HG03196 (cell line): ENCODE data around the gene CEP85.
A peak's percentile ranks its signal among the peaks of the same experiment; 100 is the strongest.
"Not testable (repeated sequence)": the region's sequence is repeated elsewhere in the genome, so short reads cannot be mapped to it uniquely, and the experiment has no call there.

Experiments
- ATAC-seq: cut with Tn5 transposase; IDR thresholded peaks from one replicate; pipeline ENCODE4 v1.9.1; 2021; ENCODE audit not compliant: unreplicated experiment

Gene CEP85

DNA sequence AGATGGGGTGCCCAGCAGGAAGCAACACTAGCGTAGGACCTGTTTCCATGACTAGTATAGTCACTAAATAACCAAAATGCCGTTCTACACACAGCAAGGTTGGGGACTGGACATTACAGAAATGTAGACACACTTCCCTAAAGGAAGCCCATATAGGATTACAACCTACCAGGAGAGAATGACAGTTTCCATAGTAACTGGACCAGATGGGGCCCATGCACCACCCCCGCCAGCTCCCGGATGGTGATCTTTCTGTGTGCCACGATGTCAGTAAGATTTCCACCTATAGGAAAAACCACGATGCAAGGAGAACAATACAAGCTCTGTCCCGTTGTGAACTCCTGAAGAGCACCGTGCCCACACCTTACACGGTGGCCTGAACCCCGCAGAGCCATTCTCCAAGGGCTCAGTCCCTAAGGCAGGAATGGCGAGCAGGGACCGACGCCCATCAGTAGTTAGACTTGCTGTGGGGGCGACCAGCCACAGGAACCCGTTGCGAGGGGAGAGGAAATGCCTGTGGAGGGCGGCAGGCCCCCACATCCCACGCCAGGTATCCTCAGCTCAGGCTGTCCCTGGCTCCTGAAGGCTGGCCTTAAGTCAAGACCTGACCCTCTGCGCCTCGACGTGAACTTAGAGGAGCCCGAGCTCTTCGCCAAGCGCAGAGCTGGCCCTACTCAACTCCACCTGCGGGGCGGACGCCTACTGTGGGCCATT lies 13.6 kb upstream of the CEP85 start:
- no peak for ATAC-seq

DNA sequence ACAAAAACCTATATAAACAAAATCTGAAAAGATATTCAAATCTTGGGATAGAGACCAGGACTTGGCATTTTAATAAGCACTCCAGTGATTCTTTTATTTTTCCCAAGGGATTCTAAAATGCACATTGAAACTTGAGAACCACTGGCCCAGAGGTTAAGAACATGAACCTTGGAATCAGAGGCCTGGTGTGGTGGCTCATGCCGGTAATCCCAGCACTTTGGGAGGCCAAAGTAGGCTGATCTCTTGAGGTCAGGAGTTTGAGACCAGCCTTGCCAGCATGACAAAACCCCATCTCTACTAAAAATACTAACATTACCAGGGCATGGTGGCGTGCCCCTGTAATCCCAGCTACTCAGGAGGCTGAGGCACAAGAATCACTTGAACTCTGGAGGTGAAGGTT lies 12.9 kb upstream of the CEP85 start:
- no peak for ATAC-seq

DNA sequence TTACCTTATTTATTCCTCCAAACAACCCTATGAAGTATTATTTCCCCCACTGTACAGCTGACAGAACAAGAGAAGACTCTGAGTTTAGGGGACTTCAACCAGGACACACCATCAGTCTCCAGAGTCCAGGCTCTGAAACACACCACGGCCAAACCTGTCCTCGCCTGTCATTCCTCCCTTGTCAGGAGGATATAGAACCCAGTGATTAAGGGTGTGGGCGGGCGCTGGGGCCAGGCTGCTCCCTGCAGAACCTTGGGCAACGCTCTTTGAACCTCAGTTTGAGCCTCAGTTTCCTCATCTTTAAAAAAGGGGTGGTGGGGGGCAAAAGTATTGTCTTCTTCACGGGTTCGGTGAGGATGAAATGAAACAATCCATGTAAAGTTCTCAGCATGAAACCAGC lies 9.4 kb upstream of the CEP85 start:
- ATAC-seq: no peak

DNA sequence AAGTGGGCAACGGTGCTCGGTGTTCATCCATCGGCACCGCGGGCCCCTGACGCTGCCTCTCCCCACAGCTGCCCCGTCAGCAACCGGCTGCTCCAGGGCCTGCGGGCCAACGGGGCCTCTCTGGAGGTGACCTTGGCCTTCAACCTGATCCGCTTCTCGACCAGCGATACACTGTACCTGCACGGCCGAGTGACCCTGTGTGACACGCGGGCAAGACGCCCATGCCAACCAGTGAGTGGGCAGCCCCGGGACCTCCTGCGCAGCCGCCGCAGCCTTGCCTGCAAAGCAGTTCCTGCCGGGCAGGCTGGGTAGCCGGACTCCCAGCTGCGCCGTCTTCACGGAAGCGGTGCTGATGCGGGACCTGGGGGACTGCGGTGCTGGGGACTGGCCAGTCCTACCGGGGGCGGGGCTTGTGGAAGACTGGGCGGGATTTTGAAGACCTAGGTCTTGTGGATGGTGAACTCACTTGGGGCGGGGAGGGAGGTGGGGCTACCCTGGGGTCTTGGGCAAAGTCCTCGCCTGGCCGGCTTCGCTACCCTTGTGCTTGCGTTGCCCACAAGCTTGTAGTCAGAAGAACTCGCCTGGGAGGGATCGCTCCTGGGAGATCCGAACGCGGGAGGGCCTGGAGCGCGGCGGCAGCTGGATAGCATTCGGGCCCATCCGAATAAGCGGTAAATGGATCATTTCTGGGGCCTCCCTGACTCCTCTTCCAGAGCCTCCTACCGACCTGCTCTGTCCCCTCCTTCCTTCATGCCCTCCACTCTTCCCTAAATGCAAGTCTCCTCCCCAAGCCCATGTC lies 8.8 kb upstream of the CEP85 start:
- no peak for ATAC-seq

DNA sequence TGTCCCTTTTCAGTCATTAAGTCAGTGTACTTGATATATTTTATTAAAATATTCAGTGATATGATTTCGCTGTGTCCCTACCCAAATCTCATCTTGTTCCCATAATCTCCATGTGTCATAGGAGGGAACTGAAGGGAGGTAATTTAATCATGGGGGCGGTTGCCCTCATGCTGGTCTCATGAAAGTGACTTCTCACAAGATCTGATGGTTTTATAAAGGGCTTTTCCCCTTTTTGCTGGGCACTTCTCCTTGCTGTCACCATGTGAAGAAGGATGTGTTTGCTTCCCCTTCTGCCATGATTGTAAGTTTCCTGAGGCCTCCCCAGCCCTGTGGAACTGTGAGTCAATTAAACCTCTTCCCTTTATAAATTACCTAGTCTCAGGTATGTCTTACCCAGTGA lies 3.3 kb upstream of the CEP85 start:
- not testable (repeated sequence) for ATAC-seq

DNA sequence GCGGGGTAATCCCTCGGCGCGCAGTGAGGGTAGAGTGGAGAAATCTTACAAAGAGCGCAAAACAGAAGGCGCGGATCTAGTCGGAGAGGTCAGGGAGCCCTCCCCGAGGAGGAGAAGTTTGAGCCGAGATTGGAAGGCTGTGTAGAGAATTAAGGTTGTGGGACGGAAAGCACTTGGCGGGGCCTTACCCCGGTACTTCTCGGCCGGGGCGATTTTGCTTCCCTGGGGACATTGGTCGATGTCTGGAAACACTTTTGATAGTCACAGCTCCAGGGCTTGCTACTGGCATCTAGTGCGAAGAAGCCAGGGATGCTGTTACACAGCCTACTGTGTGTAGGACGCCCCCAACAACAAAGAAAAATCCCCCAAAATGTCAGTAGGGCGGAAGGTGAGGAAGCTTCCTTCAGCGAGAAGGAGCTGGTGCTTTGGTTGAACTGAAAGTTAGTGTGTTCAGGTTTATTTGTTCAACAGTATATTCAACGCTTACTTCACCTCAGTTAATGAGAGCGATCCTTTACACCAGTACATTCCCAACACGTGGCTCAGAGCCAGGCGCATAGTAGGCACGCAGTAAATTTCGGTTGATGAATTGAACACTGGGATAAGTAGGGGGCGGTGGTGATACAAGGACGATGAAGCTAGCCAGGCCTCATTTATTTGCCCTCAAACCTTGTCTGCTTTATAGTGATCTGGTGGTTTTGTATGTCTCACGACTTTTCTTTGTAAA lies 807 bp downstream of the CEP85 start:
- peak; percentile 11 for ATAC-seq

DNA sequence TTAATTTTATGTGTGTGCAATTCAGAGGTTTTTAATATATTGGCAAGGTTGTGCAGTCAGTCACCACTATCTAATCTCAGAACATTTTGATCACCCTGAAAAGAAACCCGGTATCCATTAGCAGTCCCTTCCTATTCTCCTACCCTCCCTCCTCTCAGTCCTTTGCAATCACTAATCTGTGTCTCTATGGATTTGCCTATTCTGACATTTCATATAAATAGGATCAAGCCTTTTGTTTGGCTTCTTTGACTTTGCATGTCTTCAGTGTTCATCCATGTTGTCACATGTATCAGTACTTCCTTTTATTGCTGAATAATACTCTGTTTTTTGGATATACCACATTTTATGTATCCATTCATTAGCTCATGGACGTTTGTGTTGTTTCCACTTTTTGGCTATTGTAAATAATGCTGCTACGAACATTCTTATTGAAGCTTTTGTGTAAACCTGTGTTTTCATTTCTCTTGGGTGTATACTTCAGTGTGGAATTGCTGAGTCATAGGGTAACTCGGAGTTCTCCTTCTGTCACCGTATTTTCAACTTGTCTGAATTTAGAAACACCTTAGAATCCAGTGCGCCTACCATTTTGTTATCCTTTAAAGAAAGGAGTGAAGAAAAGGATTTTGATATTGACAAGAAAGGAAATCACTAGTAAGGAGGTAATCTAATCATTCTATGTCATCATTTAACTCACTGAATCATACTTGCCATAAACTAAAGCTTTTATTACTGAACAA lies 3.4 kb downstream of the CEP85 start:
- no peak for ATAC-seq

DNA sequence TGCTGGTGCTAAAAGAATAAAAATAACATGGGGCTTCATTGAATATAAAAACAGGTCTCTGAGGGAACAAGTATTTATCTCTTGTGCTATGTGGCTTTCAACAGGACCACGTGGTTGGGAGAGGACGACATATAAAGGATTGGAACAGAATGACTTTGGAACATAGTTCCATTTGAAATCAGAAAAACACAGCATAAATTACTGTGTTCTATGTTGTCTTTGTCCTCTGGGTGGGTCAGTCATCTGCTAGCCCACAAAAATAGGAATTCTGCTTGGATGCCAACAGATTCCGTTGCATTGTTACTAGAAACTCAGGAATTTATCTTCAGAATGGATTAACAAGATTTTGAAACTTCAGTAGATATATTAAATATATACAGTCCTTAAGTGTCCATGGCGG lies 5.9 kb downstream of the CEP85 start:
- ATAC-seq: no peak

DNA sequence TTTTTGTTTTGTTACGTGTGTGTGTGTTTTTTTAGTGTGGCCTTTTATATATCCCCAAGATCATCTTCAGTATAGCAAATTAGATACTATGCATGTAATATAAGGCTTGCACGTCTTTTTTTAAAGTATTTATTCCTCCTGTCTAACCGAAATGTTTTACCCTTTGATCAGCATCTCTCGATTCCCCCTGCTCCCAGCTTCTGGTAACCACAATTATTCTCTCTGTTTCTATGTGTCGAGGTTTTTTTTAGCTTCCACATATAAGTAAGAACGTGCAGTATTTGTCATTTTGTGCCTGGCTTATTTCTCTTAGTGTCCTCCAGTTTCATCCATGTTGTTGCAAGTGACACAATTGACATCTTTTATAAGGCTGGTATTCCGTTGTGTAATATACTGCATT lies 18.7 kb downstream of the CEP85 start:
- no peak for ATAC-seq

DNA sequence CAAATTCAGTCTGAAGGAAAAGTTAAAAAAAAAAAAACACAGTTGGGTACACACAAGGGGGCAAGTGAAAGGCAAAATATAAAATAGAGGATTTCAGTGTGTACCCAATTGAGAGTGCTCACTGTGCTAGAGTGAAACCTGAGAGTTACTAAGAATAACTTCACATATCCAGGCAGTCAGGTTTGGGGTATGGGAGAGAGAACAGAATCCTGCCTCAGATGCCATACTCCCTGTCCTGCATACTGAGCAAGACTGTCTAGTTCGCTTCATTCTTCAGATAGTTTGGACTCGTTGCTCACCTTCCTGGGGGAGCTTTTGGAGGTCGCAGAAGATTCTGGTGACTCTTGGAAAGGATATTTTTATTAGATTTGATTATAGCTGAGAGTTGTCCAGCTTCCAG lies 20.4 kb downstream of the CEP85 start:
- ATAC-seq: no peak

DNA sequence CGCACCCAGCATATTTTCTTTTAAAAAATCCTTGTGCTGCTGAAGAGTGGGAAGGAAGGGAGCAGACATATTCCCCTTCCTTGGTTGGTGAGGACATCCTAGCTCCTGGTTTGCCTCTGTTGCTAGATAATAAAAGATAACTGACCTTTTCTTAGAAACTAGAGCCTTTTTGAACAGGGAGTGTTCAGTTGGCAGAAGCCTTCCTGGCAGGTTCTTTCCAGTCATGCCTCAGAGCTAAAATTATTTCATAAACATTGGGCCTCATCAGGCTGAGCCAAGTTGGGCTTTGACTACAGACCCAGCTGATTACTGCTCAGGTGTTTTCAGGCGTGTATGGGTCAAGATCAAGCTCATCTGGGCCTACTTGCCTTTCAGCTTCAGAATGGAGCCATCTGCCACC lies 23.2 kb downstream of the CEP85 start:
- ATAC-seq: no peak

DNA sequence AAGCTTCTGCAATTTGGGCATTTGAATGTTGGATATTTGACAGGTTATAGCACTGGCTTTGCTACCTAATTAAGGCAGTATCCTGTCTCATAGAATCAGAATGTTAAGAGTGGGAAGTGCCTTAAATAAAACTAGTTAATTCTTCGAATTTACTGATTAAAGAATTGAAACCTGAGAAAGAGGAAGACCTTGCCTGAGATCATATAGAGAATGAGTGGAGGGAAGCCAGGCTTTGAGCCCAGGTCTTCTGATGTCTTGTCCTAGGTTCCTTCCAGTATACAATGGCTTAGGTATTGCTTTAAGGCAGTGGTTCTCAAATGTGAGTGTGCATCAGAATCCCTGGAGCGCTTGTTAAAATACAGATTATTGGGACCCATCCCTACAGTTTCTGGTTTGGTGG lies 25.0 kb downstream of the CEP85 start:
- no peak for ATAC-seq

DNA sequence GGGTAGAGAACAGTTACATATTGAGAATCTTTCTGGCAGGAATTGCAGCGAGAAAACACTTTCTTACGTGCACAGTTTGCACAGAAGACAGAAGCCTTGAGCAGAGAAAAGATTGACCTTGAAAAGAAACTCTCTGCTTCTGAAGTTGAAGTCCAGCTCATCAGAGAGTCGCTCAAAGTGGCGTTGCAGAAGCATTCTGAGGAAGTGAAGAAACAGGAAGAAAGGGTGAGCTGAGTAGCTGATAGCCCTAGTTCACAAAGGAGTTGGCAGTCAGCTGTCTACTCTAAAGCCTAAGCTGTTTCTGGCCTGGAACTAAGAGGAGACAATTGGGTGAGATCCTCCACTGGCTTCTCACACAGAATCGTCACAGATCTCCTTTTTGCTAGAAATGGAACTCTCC lies 25.6 kb downstream of the CEP85 start:
- ATAC-seq: no peak

DNA sequence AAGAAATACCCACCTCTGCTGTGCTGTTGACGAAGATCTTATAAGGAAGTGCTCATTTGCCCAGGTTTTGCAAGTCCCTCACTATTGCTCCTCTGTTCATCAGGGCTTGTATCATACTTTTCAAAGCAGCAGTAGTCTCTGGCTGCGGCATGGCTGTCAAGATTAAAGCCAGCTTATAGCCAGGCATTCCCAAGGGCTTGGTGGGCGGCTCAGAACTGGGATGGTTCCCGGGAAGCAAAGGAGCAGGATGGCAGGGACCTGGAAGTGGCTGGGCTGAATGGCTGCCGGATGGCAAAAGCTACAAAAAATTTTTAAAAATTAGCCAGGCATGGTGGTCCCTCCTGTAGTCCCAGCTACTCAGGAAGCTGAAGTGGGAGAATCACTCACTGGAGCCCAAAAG lies 29.2 kb downstream of the CEP85 start:
- no peak for ATAC-seq

DNA sequence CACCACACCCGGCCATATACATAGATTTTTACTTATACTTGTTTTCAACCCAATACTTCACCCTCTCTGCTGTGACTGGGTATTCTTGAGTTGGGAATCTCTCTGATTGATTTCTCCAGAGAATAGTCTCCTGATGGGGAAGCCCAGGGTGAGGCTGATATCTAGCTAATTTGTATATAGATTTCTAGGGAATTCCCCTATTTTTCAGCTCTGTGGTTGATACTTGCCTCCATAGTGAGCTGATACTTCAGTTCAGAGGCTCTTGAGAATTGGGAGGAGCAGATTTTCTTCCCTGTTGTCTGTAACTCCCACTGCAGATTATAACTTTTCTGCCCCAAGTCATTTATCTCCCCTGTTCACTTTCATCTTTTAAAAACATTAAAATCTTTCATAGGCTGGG lies 31.4 kb downstream of the CEP85 start:
- ATAC-seq: no peak

DNA sequence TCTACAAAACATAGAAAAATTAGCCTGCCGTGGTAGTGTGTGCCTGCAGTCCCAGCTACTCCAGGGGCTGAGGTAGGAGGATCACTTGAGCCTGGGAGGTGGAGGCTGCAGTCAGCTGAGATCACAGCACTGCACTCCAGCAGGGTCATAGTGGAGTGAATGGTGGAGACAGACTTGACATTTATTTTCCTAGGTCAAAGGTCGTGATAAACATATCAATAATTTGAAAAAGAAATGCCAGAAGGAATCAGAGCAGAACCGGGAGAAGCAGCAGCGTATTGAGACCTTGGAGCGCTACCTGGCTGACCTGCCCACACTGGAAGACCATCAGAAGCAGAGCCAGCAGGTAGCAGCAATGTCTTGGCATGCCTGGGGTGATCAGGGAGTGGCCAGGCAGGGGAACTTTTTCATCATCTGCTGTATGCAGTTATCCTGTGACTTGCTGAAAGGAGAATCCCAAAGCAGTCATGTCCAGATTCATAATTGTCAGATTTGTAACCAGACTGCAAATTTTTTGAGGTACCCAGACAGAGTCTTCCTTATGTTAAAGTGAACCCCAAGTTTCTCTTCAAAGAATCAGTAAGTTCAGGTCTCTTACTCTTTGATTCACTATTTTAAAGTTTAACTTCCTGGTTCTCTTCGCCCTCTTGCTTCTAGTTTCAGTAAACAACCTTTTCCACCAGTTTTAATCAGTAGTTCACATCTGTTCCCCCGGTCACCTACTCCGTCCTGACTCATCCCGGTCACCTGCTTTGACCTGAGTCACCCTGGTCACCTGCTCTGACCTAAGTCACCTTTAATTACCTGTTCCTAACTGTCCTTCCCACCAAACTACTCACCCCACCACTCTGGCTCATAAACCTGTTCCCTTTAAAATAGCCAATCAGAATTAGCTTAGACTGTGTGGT lies 34.5 kb downstream of the CEP85 start:
- no peak for ATAC-seq

DNA sequence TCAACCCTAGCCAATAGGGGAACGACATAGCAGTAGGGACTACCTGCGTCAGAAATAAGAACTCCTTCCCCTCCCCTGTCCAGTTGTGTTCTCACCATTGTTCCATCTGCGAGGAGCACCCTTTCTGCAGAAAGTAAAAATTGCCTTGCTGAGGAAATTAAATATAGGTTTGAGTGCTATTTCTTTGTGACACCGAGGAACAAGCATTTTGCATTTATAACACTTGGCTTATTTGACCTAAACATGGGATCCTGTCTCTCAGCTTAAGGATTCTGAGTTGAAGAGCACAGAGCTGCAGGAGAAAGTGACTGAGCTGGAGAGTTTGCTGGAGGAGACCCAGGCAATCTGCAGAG lies 35.2 kb downstream of the CEP85 start:
- no peak for ATAC-seq

DNA sequence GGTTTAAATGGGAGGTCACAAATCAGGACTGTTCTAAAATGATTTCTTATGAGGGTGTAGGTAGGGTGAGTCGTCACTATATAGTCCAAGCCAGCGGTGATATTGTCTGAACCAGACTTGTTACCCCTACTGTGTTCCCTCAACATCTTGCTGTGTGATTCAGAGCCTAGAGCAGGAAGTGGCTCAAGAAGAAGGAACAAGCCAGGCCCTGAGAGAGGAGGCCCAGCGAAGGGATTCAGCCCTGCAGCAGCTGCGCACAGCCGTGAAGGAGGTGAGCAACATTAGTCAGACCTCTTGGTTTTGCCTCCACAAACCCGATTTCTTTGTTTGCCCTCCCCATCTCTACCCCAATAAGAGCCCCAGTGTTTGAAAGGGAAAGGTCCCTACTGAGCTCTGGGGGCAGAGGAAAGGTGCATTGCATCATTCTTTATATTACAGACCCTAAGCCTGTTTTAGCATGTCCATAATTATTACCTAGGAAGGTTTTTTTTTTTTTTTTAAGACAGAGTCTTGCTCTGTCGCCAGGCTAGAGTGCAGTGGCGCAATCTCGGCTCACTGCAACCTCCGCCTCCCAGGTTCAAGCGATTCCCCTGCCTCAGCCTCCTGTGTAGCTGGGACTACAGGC lies 40.9 kb downstream of the CEP85 start:
- no peak for ATAC-seq

DNA sequence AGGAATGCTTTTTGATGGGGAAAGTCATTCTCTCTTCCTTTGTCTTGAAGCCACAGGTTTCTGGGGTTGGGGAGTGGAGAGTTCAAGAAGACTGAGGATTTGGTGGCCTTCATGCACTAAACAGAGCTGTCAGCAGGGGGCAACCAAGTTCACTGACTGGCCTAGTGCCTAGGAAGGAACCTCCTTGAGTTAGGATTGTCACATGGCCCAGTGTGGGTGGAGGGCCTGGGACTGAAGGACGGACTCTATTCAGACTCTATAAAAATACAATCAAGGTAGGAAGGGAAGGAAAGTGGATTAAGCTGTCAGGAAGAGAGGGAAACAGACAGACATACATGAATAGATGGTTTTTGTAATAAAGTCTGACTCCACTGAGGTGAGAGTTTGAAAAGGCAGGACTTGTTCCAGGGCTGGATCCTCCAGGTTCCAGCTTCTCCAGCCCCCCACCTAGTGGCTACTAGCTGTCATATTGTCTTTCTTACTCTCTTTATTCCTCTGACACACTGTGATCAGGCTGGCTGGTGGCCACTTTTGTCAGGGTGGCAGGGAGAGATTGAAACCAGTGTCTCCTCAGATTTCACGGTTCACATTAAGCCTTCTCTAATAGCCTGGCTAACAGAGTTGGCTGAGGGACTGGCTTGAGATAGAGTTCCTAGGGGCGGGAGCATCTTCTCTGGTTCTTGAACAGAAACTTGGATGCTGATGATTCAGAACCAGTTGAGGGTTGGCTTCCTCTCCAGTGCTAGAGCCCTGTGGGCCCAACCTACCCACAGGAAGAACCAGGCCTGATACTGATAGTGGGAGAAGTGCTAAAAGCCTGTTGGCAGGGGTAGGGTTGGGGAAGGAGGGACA lies 41.8 kb downstream of the CEP85 start:
- ATAC-seq: no peak
